NCI-H146 (cell line): Measurements from ENCODE around the gene SLMAP.

Experiments used
- DNase-seq: peaks from one replicate; lab custom pipeline; 2025; lab: John Stamatoyannopoulos, UW

The SLMAP gene

DNA sequence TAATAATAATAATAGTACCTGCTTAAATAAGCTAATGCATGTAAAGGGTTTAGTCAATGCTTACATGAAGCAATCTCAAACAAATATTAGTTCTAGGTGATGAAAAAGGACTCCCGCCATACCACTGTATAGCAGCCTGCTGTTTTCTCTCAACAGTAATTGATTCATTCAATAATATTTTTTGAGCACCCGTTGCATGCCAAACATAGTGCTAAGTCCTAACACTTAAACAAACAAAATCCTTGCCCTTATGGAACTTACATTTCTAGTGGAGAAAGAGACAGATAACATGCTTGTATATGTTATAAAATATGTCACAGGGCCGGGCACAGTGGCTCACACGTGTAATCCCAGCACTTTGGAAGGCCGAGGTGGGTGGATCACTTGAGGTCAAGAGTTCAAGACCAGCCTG lies 190.9 kb downstream of the SLMAP start:
- DNase-seq = no peak

DNA sequence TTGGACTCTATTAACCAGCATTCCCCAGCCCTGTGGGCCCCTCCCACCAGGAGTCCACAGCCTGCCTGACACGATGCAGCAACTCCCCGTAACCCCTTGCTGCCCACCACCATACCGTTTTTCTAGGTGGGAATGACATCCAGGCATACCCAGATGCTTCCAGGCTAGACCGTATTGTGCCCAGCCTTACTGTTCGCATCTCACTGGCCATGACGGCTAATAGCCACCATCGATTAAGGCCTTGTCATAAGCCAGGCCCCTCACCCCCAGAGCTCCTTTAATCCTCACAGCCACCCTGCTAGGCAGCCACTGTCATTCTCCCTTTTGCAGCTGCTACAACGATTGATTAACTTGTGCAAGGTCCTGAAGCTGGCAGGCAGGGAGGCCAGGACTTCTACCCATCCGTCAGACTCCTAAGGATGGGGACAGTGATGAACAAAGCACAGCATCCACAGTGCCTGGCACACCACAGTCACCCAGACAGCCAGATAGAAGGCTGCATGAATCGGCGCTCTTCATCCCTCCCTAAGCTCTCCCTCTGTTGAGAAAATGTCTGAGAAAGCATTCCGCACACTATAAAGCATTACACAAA lies 192.1 kb downstream of the SLMAP start:
- no peak for DNase-seq

DNA sequence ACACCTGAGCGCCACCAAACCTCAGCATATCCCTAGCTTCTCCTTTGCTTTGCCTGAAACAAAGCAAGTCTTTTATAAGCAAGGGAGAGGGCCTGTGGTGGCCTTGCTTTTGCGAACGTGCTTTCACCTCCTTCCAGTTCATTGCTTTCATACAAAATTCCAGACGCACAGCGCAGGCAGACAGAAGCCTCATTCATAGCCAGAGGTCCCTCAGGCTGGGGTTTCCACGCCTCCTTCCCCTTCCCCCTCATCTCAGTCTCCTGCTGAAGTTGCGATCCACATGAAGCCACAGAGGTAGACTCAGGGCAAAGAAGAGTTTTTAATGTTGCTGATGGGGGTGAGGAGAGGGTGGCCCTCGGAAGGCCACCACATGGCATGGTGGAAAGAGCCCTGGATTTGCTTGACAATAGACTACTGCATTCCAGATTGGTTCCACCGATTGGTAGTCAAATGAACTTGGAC lies 192.7 kb downstream of the SLMAP start:
- no peak for DNase-seq

DNA sequence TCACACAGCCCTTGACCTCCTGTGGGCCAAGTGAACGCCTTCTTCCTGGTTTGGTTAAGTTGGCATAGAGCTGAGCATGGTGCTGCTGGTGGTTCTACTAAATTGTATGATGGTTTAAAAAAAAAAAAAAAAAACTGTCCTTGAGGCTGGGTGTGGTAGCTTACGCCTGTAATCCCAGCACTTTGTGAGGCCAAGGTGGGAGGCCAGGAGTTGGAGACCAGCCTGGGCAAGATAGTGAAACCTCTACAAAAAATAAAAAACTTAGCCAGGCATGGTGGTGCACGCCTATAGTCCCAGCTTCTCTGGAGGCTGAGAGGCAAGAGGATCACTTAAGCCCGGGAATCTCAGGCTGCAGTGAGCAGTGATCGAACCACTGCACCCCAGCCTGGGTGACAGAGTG lies 193.2 kb downstream of the SLMAP start:
- DNase-seq = no peak

DNA sequence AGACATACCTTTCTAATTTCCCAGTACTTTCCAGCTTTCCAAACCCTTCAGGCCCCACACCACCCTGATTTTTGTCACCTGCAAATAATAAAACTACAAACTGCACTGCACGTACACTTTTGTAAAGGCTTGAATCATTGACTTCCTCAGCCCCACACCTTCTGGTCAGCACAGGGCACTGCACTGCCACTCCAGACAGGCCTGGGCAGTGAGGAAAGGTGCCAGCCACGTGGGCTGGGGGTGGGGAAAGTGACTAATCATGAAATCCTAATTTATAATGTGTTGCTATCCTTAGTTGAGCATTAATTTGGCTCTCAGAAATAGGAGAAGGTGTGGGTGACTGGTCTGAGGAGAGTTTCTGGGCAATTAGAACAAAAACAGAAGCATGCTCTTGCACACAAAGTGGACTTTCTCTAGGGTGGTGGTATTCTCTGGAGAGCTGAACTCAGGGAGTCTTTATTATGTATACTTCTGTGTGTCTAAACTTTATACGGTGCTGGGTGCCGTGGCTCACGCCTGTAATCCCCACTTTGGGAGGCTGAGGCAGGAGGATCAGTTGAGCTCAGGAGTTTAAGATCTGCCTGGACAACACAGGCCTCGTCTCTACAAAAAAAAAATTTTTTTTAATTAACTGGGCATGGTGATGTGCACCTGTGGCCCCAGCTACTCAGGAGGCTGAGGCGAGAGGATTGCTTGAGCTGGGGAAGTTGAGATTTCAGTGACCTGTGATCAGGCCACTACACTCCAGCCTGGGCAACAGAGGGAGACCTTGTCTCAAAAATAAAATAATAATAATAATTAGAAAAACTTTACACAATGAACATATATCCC lies 193.9 kb downstream of the SLMAP start:
- no peak for DNase-seq

DNA sequence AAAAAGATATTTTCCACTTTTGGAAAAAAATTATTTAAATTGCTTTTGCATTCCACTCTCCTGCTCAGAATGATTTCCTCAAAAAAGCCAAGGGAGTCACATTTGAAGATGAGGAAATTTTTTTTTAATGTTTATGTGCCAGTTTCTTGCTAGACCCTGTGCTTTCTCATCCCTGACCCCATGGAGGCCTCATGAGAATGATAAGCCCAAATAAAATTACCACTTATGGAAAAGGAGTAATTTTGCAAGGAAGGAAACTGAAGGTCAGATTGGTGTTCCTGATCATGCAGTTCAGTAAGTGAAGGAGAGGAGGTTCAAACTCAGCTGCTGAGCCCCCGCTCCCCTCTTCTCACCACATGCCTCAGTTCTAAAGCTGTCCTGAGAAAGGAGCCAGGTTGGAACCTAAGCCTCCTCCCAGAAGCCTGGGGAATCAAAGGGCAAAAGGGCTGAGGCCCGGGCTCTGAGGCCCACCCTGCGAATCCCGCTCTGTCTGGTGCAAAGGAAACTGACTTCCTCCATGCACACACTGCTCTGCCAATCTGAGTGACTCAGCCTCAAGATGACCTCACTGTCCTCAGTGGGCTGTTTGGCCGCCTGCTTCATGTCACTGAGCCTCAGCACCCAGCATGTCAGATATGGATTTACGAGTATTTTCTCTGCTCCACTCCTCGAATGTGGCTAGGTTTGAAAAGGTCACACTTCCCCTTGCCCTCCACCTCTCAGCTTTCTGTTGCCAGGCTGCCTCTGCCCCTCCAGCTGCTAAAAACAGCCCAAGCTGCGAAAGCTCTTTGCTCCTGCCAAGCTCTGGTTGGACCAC lies 195.2 kb downstream of the SLMAP start:
- DNase-seq = no peak

DNA sequence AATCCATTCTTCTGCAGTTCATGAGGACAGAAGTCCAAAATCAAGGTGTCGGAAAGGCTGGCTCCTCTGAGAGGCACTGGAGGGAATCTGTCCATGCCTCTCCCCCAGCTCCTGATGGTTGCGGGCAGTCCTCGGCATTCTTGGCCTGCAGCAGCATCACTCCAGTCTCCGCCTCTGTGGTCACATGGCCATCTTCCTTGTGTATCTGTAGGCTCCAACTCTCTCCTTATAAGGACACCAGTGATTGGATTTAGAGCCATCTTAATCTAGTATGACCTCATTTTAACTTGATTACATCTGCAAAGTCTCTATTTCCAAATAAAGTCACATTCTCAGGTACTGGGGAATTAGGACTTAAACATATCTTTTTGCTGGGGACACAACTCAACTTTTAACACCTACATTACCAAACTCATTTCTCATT lies 196.1 kb downstream of the SLMAP start:
- DNase-seq = no peak

DNA sequence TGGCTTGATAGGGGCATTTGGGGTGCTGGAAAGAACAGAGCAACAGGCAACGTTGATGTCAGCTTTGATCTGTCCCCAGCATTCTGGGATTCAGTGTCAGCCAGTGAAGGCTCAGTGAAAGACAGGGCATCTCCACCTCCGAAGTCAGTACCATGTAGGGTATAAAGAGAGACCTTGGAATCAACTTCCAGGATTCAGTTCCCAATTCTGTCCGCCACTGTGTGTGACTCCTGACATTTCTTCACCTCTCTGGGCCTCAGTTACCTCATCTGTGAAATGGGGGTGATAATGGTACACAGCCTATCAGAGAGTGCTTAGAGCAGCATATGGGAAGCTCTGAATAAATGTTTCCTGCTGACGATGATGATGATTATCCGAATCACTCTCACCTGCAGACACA lies 196.5 kb downstream of the SLMAP start:
- no peak for DNase-seq

DNA sequence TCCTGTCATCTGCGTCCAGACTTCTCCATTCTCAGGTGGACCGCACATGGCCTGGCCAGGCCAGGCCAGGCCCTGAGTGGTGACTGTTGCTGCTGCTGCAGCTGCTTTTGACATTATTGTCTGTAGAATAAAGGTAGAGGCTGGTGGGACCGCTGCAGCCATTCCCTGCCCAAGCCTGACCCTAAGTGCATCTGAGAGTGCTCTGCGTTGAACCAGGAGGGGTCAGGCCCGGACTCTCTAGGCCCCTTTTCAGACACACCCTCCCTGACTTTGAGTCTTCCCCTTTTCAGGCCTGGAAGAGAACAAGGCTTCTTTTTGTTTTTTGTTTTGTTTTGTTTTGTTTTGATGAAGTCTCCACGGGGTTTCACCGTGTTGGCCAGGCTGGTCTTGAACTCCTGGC lies 197.5 kb downstream of the SLMAP start:
- DNase-seq = no peak

DNA sequence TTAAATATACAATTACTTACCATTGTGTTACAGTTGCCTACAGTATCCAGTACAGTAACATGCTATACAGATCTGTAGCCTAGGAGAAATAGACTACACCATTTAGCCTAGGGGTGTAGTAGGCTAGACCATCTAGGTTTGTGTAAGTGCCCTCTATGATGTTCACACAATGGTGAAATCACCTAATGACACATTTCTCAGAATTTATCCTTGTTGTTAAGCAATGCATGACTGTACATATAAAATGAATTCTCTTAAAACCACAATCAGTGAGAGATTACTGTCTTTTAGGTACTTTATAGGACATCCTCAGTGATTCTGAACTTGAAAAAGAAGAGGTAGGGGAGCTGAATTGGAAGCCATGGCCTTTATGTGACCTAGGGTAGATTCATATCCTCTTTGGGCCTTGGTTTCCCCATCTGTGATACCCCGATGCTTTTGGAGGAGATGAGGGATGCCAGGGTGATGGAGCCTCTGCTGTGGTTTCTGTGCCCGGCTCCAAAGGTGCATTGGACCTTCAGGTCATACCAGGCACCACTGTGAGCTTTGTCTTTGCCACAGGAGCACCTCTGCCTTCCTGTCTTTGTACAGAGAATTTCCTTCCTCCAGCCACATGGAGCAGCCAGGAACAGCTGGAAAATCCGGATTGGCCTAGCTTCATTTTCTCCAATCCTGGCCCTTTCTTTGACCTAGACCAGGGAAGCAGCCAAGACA lies 200.2 kb downstream of the SLMAP start:
- DNase-seq = no peak

DNA sequence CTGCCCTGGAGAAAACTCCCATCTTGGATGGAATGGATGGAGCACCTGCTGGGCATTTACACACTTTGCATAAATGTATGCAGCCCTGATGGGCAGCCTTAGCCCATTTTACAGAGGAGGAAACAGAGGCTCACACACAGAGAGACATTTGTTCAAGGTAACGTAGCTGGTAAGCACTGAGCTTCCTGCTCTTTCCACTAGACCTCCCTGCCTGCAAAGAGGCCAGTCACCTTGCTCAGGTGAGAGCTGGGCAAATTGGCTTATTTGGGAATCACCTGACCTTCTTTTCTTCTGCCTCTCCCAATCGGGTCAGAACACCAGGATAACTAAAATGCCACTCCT lies 200.7 kb downstream of the SLMAP start:
- DNase-seq = no peak

DNA sequence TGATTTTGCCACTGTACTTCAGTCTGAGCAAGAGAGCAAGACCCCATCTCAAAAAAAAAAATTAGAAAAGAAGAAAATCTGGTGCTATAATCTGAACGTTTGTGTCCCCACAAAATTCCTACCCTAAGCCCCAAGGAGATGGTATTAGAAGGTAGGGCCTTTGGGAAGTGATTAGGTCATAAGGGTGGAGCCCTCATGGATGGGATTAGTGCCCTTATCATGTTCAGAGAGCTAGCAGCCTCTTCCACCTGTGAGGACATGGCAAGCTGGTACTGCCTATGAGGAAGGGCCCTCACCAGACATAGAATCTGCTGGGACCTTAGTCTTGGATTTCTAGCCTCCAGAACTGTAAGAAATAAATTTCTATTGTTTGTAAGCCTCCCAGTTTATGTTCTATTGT lies 201.7 kb downstream of the SLMAP start:
- no peak for DNase-seq

DNA sequence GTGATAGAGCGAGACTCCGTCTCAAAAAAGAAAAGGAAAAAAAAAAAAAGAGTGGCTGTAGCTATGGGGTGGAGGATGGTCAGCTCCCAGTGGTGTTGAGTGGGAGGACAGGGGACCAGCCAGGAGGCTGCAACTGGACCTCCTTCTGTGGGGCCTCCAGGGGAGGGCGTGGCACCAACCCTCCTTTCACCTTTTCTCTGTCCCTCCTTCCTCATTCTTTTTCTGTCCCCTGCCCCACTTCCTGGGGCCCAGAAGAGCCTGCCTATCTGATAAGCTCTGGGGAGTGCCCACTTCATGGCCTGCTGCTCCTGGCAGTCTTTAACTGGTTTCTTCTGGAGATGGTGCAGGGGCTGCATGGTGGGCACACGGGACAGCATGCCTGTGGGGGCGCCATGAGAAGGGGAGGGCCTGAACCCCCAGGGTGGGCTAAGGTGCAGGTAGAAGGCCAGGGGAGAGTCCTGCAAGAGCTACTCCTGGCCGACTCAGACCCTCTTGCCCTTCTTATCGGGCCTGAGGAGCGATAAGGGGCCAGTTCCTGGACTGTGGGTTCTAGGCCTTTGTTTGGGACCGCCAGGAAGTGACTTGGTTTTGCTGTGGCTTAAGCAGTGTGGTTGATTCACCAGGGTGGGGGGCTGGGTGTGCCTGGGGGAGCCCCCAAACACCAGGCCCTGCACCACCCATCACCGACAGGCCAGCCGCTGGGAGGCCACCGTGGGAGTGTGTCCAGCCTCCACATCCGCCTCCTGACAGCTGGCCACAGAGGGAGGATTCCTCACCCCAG lies 202.7 kb downstream of the SLMAP start:
- no peak for DNase-seq

DNA sequence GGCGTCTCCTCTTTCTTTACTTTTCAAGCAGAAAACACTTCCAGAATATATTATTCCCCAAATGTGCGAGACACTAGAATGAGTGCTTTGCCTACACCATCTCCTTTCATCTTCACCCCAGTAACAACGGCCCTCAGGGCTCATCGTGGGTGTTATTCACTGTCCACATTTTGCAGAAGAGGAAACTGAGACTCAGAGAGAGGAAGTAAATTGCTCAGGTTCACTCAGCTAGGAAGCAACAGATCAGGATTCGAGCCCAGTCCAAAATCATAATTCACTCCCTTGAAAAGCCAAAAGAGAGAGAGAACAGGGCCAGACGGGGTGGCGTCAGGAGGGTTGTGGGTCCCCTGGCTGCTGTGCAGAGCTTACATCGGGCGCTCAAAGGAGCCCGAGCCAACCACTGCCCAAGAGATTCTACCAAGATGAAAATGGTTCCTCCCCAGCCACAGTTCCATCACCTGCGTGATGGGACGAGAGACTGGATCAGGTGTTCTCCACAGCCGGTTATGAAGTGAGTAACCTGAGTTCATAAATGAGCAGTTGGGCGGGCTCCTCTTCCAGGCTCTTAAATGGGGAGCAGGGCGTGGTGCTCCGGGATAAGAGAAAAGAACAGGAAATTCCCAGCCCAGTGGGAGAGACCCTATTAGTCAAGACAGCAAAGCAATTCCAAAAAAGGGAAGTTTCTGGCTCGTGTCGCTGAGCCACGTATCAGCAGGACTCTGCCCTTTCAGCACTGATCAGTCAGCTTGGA lies 203.5 kb downstream of the SLMAP start:
- peak; percentile 6 for DNase-seq

DNA sequence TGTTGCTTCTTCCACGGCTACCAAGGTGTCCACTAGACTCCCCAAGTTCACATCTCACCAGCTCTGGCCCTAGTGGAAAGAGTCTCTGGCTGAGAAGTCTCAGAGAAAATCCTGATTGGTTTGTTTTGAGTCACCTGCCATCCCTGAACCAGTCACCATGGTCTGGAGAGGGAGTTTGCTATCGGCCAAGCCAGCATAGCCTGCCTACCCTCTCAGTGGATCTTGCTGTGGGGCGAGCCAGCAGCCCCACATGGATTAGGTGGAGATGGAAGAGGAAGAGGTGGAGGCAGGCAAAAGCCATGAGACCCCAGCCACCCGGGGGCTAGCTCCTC lies 204.0 kb downstream of the SLMAP start:
- DNase-seq = no peak

DNA sequence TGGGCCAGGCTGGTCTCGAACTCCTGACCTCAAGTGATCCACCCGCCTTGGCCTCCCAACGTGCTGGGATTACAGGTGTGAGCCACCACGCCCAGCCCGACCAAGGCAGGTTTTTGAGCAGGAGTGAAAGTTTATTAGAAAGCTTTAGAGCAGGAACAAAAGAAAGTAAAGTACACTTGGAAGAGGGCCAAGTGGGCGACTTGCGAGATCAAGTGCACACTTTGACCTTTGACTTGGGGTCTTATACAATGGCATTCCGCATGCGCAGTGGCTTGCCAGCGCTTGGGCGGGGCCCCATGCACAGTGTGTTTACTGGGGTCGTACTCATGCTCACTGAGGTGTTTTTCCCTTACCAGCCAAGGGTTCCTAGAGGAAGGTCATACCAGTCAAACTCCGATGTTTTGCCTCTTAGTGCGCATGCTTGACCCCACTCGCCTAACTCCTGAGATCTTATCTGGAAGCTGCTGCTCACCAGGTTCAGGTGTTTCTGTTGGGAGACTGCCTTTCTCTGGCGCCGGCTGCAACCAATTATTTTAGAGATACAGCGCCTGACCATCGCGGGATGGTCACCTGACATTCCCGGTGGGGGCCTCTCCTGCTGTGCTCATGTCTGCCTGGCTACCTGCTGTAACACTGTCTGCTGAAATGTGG lies 205.2 kb downstream of the SLMAP start:
- DNase-seq = peak; percentile 16

DNA sequence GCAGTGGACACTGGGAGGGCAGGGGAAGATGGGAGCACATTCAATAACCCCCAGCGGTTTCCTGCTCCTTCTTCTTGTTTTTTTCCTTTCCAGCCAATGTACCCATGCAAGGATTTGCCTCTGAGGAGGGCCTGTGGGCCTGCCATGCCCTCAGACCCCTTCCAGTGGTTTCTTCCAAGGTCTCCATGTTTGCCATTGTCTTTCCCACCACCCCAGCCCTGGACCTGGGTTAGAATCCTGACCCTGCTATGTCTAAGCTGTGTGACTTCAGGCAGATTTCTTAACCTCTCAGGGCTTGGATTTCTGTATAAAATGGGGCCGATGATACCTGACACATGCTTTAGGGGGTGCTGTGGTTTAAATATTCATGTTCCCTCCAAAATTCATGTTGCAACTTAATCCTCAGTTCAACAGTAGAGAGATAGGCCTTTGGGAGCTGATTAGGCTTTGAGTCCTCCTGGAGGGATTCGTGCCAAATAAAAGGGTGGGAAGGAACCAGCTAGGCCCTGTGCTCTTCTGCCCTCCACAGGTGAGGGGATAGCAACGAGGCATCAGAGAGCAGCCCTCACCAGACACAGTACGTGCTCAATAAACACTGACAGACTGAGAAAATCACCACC lies 205.8 kb downstream of the SLMAP start:
- DNase-seq = no peak

DNA sequence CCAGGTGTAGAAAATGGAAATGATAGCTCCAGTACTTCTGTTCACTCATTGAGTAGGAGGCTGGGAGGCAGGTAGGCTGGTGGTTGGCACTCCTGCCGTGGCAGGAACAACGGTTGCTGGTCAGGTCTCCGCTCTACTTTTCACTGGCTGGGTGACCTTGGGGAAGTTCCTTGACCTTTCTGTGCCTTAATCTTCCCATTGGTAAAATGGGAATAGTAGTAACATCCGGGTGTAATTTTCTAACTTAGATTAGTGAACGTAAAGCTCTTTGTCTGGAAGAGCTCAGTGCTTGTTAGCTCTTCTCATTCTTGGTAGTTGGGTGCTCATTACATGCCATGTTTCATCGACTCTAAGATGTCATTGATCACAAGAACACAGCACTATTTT lies 206.3 kb downstream of the SLMAP start:
- no peak for DNase-seq

DNA sequence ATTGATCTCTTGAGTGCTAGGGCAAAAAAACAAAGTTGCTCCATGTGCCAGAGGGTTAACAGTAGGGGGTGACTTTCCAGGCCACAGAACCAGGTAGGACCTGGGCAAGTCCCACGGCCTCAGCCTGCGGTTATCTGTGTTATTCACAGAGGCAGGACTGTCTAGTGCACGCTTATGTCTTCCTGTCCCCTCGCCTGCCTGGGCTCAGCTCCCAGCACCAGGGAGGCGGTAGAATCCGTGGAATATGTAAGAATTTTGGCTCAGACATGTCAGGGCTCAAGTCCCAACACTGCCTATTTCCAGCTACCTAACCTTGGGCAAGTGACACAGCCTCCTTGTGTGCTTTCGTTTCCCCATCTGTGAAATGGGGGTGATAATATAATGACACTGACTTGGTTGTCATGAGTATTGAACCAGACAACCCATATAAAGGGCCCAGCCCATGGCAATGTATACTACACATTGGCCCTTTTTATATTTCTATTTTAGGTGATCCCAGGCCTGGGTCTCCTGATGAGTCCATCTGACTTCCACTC lies 207.8 kb downstream of the SLMAP start:
- DNase-seq = no peak

DNA sequence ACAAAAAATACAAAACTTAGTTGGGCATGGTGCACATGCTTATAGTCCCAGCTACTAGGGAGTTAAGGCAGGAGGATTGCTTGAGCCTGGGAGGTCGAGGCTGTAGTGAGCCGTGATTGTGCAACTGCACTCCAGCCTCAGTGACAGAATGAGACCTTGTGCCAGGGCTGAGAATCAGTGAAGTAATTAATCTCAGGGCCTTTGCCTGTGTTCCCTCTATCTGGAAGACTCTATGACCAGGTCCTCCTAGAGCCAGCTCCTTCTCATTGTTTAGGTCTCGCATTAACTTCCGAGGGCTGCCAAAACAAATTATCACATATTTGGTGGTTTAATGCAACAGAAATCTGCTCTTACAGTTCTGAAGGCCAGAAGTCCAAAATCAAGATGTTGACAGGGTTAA lies 210.7 kb downstream of the SLMAP start:
- DNase-seq = no peak
